NOMO-1 (cell line): Measurements from ENCODE around the gene PHF2.

Experiments
- DNase-seq, 2 experiments: peaks; one replicate each; lab custom pipeline; 2025; ENCODE audit not compliant: unreplicated experiment in 2 of 2; lab: John Stamatoyannopoulos, UW

Gene PHF2

DNA sequence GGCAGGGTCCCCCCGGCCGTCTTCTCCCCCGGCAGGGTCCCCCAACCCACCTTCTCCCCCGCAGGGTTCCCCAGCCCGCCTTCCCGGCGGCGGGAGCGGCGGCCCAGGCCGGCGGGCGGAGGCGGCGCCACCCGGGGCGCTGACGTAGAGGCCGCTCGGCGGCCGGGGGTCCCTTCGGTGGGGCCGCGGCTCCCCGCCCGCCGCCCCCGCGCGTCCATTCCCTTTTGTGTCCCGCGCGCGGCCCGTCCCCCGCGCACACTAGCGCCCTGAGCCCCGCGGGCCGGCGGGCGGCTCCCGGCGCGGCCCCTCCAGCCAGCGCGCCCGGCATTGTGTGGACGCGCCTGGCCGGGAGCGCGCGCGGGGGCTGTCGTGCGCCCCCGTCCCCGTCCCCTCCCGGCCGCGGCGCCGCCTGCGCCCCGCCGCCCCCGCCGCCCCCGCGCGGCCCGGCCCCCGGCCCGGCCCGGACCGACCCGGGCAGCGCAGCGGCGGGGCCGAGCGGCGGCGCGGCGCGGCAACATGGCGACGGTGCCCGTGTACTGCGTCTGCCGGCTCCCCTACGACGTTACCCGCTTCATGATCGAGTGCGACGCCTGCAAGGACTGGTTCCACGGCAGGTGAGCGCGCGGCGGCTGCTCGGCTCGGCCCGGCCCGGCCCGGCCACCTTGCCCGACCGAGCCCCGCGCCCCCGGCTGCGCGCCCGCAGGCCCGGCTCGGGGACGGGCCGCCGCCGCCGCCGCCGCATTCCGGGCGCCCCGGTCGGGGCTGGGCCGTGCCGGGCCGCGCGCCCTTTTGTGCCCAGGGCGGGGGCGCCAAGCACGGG, at the start of gene PHF2:
Gene PHF2, plus strand, starts transcription at position 327 of the 820 bp plus-strand sequence. Its CDS starts 190 bp downstream, at position 517.
- peak in 1 of 2 experiments; percentile 14 for DNase-seq

DNA sequence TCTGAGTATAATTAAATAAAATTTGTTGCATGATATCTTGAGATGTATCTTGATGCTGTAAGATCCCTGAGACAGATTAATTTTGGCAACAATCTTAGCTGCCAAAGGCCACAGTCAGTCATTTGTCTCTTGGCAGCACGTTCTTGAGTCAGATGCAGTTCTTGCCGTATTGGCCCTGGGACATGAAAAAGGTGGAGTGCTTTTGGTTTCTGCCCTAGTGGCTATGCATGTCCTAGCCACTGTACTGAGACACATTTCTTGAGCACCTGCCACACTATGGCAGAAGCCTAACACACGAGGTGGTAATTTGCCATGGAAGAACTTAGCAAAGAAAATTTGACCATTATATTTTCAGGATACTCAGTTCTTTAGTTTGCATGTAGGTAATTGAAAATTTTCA, 45.0 kb upstream of the PHF2 start:
- DNase-seq, result no peak

DNA sequence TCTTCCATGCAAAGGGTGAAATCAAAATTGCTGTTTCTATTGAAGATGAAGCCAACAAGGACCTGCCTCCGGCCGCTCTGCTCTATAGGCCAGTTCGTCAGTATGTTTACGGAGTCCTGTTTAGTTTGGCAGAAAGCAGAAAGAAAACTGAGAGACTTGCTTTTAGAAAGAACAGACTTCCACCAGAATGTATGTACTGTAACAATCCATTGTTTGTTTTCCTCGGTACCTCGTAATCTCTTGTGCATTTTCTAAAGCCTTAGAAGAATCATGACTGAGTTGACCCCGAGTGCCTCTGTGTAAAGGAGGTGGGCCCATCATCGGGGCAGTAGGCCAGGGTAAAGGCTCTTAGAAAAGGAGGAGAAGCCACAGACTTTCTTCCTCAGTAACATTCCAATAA, 44.2 kb upstream of the PHF2 start:
- DNase-seq, result no peak

DNA sequence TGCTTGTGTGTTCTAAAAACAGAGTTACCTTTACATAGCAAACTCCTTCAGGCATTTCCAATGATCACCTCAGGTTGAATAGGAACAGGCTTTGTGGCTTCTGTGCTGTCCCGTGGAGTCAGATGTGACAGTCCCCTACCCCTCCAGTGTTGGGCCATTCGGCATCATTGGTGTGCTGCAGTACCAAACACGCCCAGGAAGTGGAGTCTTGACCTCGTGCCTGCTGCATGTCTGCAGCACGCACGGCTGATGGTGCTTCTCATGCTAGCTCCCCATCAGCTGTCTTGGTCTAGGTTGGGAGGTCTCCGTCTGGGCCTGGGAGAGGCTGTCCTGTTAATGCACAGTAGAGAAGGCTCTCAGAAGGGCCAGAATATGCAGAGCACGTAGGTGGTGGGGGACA, 42.5 kb upstream of the PHF2 start:
- no peak for DNase-seq

DNA sequence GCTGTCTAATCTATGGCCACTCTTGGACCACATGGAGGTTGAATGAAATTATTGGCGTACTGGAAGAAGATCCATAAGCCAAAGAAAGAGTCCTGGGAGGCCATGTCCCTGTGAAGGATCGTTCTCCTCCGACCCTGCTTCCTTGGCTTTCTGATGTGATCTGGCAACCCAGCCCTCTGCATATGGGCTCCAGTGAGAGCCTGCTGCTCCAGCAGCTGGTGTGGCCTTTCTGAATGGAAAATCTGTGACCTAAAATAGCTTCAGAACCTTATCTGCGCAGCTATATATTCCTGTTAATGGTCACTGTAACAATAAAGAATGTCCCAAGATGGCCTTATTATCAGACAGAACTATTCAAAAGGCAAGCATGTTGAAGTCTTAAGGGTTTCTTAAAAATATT, 40.2 kb upstream of the PHF2 start:
- DNase-seq, result no peak

DNA sequence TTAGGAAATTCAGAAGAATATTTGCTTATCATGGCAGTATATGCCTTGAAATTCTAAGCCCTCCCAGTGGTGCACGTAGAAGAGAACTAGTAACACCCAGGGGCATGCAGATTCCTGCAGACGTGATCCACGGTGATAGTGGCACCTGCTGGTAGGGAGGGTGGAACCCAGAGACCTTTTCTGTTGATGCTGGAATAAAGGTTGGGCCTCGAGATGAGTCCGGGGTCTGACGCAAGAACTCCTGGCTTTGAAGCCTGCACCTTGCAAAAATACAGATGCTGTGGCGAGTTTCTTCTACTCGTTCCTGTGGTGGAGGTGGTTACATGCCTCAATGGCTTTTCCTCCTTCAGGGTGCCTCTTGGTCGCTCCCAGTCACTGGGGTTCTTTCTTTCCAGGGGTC, 39.5 kb upstream of the PHF2 start:
- no peak for DNase-seq

DNA sequence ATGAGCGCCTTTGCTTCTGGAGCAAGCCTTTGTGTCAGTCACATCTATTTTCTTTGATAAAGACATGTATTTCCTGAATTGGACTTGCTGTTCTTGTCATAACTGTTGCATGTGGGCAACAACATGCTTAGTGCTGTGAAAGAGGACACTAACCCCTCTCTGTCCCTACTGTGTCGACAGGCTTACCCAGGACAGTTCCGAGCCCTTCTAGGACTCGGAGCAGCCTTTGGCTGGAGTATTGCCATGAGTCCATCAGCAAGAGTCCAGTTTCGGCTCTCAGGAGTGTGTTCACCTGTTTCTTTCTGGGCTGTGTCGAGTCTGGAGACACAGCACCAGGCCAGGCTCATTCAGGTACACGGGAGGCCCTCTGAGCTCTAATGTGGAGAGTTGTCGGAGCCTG, 36.1 kb upstream of the PHF2 start:
- no peak for DNase-seq

DNA sequence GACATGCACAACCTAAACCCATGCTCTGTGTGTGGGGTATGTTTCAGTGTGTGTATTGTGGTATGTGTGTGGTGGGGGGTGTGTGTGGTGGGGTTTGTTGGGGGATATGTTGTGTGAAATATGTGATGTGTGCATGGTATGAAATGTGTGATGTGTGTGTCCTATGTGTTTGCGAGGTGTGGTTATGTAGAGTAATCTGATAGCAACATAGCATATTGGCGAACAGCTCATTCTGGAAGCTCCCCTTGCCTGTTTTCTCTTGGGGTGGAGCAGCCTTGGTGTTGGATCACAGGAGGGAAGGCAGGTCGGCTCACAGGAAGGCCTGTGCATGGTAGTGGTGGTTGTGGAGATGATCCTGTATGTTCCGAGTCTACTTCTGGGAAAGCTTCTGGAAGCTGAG, 35.4 kb upstream of the PHF2 start:
- DNase-seq, result no peak

DNA sequence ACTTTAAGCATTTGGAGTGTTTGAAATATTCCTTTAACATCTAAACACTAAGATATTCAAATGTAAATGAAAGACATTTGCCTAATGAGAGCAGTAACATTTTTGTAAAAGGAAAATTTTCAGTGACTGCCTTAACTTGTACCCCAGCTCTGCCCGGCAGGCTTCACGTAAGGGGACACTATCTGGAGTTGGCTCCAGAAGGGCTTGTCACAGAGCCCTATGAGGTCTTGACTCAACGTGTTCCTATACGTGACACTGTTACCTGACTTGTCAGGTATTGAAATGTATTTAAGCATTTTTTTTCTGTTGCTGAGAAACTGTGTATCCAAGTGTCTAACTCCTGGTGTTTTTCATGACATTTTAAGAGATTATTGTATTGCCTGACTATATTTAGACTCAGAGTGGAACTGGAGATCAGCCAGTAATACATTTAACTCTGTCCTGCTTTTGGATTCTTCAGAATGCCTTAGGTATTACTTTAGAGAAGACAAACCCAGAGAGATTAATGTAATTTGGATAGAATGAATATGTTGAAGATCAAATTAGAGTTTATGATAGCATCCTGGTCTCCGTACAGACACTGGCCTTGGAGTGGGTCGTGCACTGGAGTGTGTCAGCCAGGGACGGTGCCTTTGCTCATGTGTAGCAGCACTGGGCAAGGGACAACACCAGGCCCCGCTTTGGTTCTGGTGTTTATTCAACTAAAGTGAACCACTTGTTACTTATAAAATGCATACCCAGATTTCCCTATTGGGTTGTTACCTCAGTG, 34.6 kb upstream of the PHF2 start:
- no peak for DNase-seq

DNA sequence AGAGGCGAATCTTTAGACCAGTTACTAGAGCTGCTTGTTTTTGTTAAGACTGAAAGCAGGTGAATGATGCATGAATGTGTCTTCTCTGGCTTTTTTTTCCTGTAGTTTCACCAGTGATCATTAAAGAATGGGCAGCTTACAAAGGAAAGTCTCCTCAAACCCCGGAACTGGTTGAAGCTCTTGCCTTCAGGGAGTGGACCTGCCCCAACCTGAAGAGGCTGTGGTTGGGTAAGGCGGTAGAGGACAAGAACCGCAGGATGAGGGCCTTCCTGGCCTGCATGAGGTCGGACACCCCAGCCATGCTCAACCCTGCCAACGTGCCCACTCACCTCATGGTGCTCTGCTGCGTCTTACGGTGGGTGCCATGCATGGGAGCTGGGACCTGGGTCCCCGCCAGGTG, 33.3 kb upstream of the PHF2 start:
- DNase-seq, result no peak

DNA sequence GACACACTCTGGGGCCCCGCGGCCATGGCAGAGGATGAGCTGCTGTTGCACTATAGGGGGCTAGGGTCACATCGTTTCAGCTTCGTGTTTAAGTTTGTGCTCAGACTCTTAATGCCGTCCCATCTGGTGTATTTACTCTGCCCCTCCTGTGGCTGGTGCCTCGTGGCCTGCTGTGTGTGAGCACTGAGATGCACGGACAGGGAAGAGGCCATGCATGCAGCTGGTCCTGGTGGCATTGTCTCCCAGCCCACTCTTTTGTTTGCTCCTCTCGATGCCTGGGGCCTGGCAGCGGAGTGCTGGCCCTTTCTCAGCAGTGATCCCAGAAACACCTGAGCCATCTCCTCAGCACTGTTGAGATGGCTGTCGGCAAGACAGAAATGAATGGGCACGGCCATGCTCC, 30.0 kb upstream of the PHF2 start:
- no peak for DNase-seq

DNA sequence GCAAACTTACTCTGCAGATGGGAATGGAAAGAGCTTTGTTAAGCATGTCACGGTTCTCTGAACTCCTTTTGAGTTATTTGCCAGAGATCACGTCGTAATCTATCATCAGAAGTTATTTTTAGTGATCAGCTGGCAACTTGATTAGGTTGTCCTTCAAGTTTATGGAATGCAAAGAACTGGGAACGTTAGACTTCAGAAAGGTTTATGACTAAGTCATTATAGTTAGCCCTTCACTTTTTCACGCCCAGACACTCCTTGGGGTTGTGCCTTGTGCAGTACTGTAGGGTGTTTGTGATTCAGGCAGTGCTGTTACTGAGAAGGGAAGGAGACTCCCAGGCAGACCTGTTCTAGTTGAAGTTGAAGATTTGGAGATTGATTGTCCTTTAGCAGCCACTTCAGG, 26.8 kb upstream of the PHF2 start:
- no peak for DNase-seq

DNA sequence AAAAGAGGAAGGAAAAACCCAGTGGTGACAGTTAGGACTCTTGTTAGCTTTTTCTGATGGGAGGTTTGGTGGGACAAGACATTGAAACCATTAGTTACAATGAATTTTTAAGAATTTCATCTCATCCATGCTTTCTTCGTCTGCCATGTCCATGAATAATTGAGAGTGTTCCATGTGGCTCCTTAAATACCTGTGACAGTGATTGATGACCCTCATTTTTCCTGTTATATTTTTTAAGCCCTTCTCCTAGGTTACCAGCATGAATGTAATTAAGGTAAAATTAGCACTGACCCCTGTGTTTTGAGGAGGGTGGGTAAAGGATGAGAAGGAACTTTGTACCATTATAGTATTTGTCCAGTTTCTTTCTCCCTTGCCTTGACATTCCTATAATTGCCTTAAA, 23.5 kb upstream of the PHF2 start:
- DNase-seq, result no peak

DNA sequence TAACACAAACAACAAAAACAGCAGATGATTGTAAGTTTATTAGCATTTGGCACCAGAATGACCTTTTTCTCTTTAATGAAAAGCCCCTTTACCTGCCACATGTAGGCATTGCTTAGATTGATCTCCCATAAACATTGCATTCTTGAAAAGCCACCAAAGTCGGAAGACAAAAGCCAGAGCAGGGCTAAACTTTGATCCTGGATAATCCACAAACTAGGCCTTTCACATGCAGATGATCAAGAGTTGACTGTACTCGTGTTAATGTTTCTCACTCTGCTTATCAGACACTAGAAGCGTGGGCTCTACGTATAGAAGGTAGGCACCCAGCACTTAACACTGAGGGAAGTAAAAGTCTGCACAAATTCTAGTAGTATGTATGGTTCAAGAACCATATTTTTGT, 21.0 kb upstream of the PHF2 start:
- DNase-seq, result no peak

DNA sequence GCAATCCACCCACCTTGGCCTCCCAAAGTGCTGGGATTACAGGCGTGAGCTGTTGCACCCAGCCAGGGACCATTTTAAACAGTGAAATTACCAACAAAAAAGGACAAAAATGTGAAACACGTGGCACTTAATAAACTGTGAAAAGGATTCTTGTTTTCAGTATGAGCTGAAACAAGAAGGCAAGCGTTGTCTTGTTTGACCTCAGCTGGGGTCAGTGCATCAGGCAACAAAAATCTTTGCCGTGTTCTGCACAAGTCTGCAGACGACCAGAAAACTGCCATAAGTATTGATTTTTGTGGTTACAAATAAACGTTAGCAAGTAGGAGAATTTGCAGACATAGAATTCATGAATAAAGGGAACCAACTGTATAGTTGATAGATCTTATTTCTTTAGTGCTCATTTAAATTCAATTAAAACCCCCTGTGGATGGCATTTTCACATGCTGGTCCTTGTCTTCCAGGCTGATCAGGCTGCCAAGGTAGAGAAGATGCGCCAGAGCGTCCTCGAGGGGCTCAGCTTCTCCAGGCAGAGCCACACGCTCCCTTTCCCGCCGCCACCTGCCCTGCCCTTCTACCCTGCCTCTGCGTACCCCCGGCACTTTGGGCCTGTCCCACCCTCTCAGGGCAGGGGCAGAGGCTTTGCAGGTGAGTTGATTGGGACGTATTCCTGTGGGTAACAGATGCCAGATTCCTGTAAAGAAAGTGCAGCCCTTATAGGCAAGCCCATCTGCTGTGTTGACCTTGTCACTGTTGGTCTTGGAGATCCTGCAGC, 18.8 kb upstream of the PHF2 start:
- DNase-seq, result no peak

DNA sequence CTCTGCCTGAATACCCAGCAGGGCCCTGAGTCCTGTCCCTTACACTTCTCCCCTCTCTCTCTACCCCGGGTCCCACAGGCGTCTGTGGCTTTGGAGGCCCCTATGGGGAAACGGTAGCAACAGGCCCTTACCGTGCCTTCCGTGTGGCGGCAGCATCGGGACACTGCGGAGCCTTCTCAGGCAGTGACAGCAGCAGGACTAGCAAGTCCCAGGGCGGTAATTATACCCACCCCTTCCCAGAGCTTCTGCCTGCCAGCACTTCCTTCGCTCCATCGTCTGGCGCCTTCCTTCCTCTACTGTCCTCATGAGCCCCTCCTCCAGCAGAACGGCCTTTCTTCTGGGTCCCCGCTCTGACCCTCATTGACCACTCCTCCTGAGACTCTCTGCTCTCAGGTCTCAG, 17.9 kb upstream of the PHF2 start:
- DNase-seq, result no peak

DNA sequence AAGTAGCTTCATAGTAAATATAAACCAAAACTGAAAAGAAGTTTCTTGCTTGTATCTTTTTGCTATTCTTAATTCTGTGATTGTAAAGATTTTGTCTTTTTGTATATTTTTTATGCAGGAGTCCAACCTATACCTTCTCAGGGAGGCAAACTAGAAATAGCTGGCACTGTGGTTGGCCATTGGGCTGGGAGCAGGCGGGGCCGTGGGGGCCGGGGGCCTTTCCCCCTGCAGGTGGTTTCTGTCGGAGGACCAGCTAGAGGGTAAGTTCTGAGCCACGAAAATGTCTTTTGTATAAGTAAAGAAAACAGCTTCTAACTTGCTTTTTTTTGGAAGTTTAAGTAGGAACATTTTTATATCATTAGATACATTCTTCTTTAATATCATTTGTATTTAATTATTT, 15.4 kb upstream of the PHF2 start:
- no peak for DNase-seq

DNA sequence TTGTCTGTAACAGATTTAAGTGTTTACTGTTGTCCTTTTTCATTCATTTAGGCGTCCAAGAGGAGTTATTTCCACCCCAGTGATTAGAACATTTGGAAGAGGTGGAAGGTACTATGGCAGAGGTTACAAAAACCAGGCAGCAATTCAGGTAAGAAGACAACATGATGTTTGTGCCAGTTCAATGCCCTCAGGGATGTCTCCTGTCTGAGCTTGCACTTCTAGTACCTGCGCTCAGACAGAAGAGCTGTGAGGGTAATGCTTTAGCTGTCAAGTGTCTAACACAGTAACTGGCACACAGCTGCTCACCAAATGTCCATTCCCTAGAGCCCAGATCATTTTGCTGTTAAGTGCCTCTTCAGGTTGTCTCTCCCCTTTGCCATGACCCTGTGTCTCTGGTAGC, 14.2 kb upstream of the PHF2 start:
- no peak for DNase-seq

DNA sequence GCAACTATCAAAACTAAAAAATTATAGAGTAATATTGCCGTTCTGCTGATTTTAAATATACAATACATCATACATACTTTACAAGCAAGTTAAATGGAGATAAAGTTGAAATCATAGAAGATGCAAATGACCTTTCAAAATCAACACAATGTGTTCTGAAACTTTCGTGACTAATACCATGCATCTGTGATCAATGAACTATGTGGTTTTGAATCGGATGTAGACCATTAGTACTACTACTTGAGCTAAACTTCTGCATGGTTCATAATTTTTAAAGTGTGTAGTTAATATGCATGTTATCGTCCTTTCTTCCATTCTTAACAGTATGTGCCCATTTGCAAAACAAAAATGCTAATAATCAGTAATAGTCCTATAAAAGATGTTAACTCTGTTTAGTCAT, 11.3 kb upstream of the PHF2 start:
- no peak for DNase-seq

DNA sequence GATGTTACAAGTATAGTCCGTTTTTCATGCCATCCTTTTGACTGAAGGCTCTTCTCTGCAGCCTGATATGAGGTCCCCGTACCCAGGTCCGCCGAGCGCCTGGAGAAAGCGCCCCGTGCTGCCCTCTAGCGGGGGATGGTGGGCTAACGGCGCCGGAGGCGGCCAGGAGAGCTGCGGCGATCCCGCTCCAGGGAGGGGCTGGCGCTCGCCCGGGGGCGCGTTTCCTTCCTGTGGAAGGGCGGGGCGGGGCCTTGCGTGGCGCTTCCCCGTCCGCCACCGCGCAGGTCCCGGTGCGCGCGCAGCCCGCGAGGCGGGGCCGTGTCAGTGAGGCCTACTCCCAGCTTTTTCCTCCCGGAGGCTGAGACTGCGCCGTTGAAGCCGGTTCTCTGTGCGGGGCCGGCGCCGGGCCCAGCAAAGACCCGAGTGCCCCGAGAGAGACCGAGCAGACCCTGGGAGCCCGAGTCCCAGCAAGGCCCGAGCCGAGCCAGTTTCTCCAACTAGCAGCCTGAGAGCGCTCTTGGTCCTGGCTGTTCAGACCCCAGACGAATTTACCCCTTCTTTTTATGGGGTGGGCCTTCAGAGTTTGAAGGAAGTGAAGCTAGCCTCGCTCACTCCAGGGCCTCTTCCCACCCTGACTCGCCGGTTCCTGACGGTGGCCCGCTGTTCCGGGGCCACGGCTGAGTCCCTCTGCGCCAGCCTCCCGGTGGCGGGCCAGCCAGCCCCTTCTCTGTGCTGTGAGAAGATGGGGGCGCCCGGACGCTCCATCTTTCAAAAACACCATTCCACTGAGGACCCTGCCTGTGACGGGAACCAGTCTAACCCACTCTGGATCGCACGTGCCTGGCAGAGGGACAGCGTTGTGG, 9.7 kb upstream of the PHF2 start:
- DNase-seq, result peak; percentile 94 to 97
